ENCODE measurements around the gene ONECUT1. TPM values are rescaled to one million over a fixed set of nuclear protein-coding genes. Genes with fewer than 3 reads are reported as not detected.

The ONECUT1 gene
- total and polyA plus RNA-seq, 8 donors, result not detected

GRCh38 chr15:52731732-52732470, 58.2 kb downstream of the ONECUT1 start:
- Histone ChIP-seq H3K9me3 (no peaks in the 10 kb centered on the region), H3K27me3 (no peaks in the 10 kb centered on the region), H3K36me3 (no peaks in the 10 kb centered on the region), H3K27ac (no peak overlapping the region), H3K4me3 (no peak overlapping the region), H3K4me1 (peaks cover 0 to 19% of the 10 kb centered on the region in 2 donors)
- DNase-seq (no peak), ATAC-seq (no peak)
- intact Hi-C loops (cut with DNase I), result loop anchor here in 1 of 2 donors (5.0 kb wide), 1 partner anchor 475 kb away; no protein-coding TSS in a partner anchor
- no peak for TF ChIP-seq CTCF (IDR thresholded peaks at IDR 0.05)

GRCh38 chr15:52731004-52731403, 59.1 kb downstream of the ONECUT1 start:
- no peaks in the 10 kb centered on the region for H3K9me3 ChIP-seq
- DNase-seq, result no peak
- H3K36me3 ChIP-seq, result no peaks in the 10 kb centered on the region
- no peak overlapping the region for H3K4me3 ChIP-seq
- no peak overlapping the region for H3K27ac ChIP-seq
- no peak for TF ChIP-seq CTCF (IDR thresholded peaks at IDR 0.05)
- intact Hi-C loops (cut with DNase I), result loop anchor here in 1 of 2 donors (5.0 kb wide), 1 partner anchor 474 kb away; no protein-coding TSS in a partner anchor
- H3K4me1 ChIP-seq, result peaks cover 0 to 19% of the 10 kb centered on the region in 2 donors
- no peaks in the 10 kb centered on the region for H3K27me3 ChIP-seq
- no peak for ATAC-seq

- H3K9me3 ChIP-seq, result no peaks in the 10 kb centered on the region
- no peak overlapping the region for H3K27ac ChIP-seq
- intact Hi-C loops (cut with DNase I), result loop anchor here in 1 of 2 donors (5.0 kb wide), 1 partner anchor 473 kb away; no protein-coding TSS in a partner anchor
- no peak overlapping the region for H3K4me3 ChIP-seq
- H3K27me3 ChIP-seq, result no peaks in the 10 kb centered on the region
- DNase-seq (no peak), ATAC-seq (no peak)
- no peaks in the 10 kb centered on the region for H3K36me3 ChIP-seq
- no peak for TF ChIP-seq CTCF (IDR thresholded peaks at IDR 0.05)
- peaks cover 0 to 19% of the 10 kb centered on the region in 2 donors for H3K4me1 ChIP-seq
Measured at GRCh38 chr15:52730594-52730993, 59.5 kb downstream of the ONECUT1 start.

GRCh38 chr15:52730173-52730572, 60.0 kb downstream of the ONECUT1 start:
- H3K4me3 ChIP-seq, result no peak overlapping the region
- H3K27me3 ChIP-seq, result no peaks in the 10 kb centered on the region
- H3K36me3 ChIP-seq, result no peaks in the 10 kb centered on the region
- peak; percentile 25 for ATAC-seq
- peak in 1 of 4 donors; percentile 10 for DNase-seq
- H3K9me3 ChIP-seq, result no peaks in the 10 kb centered on the region
- intact Hi-C loops (cut with DNase I), result loop anchor here in 1 of 2 donors (5.0 kb wide), 1 partner anchor 473 kb away; no protein-coding TSS in a partner anchor
- TF ChIP-seq CTCF (IDR thresholded peaks at IDR 0.05), result no peak
- H3K27ac ChIP-seq, result no peak overlapping the region
- H3K4me1 ChIP-seq, result peaks cover 0 to 19% of the 10 kb centered on the region in 2 donors

- H3K4me1 ChIP-seq, result peaks cover 0 to 15% of the 10 kb centered on the region in 2 donors
- no peak overlapping the region for H3K4me3 ChIP-seq
- no peaks in the 10 kb centered on the region for H3K36me3 ChIP-seq
- H3K27ac ChIP-seq, result no peak overlapping the region
- no peaks in the 10 kb centered on the region for H3K9me3 ChIP-seq
- ATAC-seq (no peak), DNase-seq (no peak)
- TF ChIP-seq CTCF (IDR thresholded peaks at IDR 0.05), result no peak
- no peaks in the 10 kb centered on the region for H3K27me3 ChIP-seq
- intact Hi-C loops (cut with DNase I), result no loop called here
Measured at GRCh38 chr15:52728899-52729298, 61.2 kb downstream of the ONECUT1 start.

Data from left lung (tissue), 10 donors.